Motor neuron (in vitro differentiated cells): ENCODE results near the gene SMARCA5. TPM values are rescaled to one million over a fixed set of nuclear protein-coding genes. Genes with fewer than 3 reads are reported as not detected.

Experiments used
- ATAC-seq, 8 experiments: fragments of 200-7000 bp; cut with Tn5 transposase; replicated peaks in 6 of 8; 2 replicates each; pipeline ENCODE4 v1.8.0; 2021; ENCODE audit warnings: mild to moderate bottlenecking in 8 of 8, moderate library complexity in 8 of 8
- H3K27ac ChIP-seq, 2 donors: fragments of 250-450 bp; sonication (Bioruptor Pico); 2 replicates each; pipeline ENCODE4 v1.9.0; 2021; ENCODE audit warnings: antibody characterized with exemption in 2 of 2, mild to moderate bottlenecking in 2 of 2, moderate library complexity in 1 of 2
- H3K4me1 ChIP-seq, 2 donors: fragments of 250-450 bp; sonication (Bioruptor Pico); replicated peaks in 1 of 2; 2 replicates each; pipeline ENCODE4 v1.6.1; 2021; ENCODE audit warnings: antibody characterized with exemption in 2 of 2, mild to moderate bottlenecking in 2 of 2, moderate library complexity in 1 of 2
- H3K4me3 ChIP-seq, 5 donors: fragments of 250-450 bp; sonication (Bioruptor Pico); 2 replicates each; pipeline ENCODE4 v1.9.0; 2021; ENCODE audit warnings: antibody characterized with exemption in 5 of 5, mild to moderate bottlenecking in 5 of 5, moderate library complexity in 4 of 5
- WGBS, 10 experiments: fragments of 450-650 bp; shearing (Covaris generic); methylation state at CpG; one replicate each; pipeline ENCODE4 v1.0.0; 2022; 5-methylcytosine and 5-hydroxymethylcytosine counted together
- in situ Hi-C, 9 experiments: fragments of 400-800 bp; cut with MboI; loops; one replicate each; pipeline ENCODE4 v1.15.0; 2021; ENCODE audit warnings: low sequenced_read_pairs in 9 of 9, low pct_unique_long_range_greater_than_20kb in 2 of 9; ENCODE audit not compliant: unreplicated experiment in 9 of 9
- total RNA-seq, 8 experiments: library from RNA; unstranded; fragments of 300-600 nt; gene quantifications; 2 replicates each; pipeline versions ENCODE4 v1.2.3 to v1.2.4, GENCODE V29; 2022

Gene SMARCA5
- total RNA-seq, 8 experiments from 2014 or later = 47.2 to 101 (median 67.9) TPM

- Histone ChIP-seq H3K27ac (no peak overlapping the region), H3K4me1 (no peaks in the 10 kb centered on the region), H3K4me3 (no peak overlapping the region)
- in situ Hi-C loops = no loop called here
- no peak for ATAC-seq
These were observed 85.3 kb downstream of the SMARCA5 start for GRCh38 chr4:143598816-143599215.

- no peak for ATAC-seq
- WGBS, 10 experiments = 33 to 100% (median 100%) methylated on average over 1 of the region's 1 CpG; no CpG with 5 or more reads in 7 of the 10 experiments
- Histone ChIP-seq H3K4me3 (no peak overlapping the region), H3K27ac (no peak overlapping the region), H3K4me1 (no peaks in the 10 kb centered on the region)
- in situ Hi-C loops = no loop called here
These were observed 86.3 kb downstream of the SMARCA5 start for GRCh38 chr4:143599827-143600226.

- Histone ChIP-seq H3K27ac (no peak overlapping the region), H3K4me3 (no peak overlapping the region), H3K4me1 (no peaks in the 10 kb centered on the region)
- no peak for ATAC-seq
- in situ Hi-C loops = no loop called here
- WGBS, 10 experiments = 10 to 100% (median 57%) methylated on average over 1 to 3 of the region's 3 CpGs
These were observed 93.0 kb downstream of the SMARCA5 start for GRCh38 chr4:143606480-143606879.

Other genes with a start within 250 kb of the SMARCA5 start
- 10 to 100 TPM in 6 of 8 experiments, 1 to 10 TPM in 2; 7.5 to 73.2 (median 14.8) TPM for gene GAB1, start 176.8 kb upstream of the SMARCA5 start, total RNA-seq
- under 1 TPM; 0.04 to 0.43 (median 0.21) TPM for gene FREM3, start 187.0 kb downstream of the SMARCA5 start, total RNA-seq